HG03064 (cell line): ENCODE data around the gene KCNIP1.

ENCODE experiments used
- ATAC-seq: cut with Tn5 transposase; IDR thresholded peaks from one replicate; pipeline ENCODE4 v1.9.1; 2021; ENCODE audit warnings: low read depth; ENCODE audit not compliant: unreplicated experiment

Gene KCNIP1

DNA sequence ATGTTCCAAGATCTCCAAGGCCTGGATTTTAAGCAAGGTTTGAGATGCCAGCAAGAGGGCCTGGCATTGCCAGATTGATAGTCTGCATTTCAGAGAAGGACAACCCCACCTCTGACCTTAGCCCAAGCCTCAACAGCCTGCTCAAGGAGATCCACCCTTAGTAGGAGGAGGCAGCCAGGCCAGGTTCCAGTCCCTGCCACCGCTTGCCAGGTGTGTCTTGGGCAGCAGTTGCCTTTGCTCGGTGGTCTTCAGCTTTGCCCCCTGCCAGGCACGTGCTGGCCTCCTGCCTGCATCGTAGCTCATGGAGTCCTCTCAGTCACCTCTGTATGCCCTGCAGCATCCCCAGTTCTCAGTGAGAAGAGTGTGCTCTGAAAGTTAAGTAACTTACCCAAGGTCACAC is 134.2 kb downstream of the KCNIP1 start:
- ATAC-seq, result no peak

GRCh38 chr5:170638454-170639220 is 134.8 kb downstream of the KCNIP1 start:
- ATAC-seq, result no peak

- no peak for ATAC-seq
These were observed 135.6 kb downstream of the KCNIP1 start for GRCh38 chr5:170639221-170639925.

DNA sequence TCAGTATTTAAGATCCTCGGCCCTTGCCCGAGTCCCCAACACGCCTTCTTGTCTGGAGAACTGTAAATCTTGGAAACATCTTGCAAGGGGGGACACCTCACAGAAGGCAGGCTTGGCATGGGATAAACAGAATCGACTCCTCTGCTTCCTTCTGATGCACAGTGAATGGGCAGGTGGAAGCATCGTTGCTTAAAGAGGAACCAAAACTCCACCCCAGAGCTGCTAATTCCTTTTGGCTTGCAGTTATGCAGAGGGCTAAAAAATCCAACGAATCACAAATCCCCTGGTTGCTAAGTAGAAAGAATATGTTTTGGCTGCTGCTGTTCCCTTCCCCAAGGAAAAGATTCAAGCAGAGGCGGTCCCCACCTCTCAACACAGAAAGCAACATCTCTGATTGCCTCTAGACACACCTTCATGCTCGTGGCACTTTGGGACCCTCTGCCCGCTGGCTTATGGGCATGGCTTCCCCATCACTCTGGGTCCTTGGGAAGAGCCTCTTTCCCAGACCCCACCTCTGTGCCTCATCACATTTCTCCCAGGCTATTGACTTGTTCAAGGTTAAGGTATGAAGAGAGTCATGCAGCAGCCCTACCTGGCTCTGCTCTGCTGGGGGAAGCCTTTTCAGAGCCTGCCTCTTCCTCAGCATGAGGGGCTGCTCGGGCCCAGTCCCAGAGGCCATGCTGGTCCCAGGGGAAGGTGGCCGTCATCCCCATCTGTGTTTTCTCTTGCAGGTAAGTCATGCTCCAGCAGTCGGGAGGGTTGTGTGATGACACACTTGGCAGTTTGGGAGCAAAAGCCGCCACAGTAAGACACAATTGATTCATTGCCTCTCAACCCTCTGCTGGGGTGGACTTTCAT is 137.1 kb downstream of the KCNIP1 start:
- no peak for ATAC-seq

DNA sequence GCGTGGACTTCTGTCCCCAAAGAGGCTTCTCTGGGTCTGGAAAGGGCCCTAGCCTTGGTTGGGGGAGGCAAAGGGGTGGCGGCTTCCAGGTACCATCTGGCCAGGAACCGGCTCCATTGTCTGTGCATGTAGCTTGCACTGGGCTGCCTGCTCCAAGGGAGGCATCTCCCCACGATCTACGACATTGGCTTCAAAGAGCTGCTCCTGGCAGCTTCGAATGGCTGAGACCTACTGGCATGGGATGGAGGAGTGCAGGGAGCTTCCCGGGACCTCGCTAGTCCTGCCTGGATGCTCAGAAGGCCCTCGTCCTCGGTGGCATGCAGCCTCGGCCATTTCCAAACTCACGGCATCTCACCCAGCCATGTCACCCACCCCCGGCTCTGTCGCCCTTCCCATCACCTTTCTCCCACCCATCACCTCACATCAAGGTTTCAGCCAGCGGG is 137.8 kb downstream of the KCNIP1 start:
- no peak for ATAC-seq

DNA sequence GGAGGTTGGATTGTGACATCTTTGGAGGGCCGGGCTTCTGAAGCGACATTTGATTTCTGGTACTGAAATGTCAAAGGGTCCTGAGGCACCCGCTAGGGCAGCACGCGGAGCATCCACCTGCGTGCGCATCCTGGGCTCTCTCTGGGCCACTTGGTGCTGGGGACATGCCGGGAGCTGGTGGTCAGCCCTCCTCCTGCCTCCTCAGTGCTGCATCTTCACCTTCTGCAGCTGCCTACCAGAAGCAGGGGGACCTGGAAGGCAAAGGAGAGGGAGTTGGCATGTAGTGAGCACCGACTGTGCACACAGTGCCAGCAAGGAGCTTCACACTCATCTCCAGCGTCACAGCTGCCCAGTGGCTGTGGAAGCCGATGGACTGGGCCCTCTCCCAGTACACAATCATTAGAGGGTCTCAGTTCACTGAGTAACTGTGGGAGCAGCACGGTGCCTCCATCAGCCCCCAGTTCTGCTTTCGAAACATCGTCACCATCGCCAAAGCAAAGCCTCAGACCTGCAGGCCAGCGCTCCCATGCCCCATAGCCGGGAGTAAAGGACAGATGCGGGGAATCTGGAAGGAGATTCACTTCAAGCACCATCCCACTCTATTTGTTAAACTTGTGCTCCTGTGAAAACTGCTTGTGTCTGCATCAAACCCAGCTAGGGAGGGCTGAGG is 138.4 kb downstream of the KCNIP1 start:
- ATAC-seq, result no peak

GRCh38 chr5:170642776-170643436 is 139.1 kb downstream of the KCNIP1 start:
- ATAC-seq, result no peak

DNA sequence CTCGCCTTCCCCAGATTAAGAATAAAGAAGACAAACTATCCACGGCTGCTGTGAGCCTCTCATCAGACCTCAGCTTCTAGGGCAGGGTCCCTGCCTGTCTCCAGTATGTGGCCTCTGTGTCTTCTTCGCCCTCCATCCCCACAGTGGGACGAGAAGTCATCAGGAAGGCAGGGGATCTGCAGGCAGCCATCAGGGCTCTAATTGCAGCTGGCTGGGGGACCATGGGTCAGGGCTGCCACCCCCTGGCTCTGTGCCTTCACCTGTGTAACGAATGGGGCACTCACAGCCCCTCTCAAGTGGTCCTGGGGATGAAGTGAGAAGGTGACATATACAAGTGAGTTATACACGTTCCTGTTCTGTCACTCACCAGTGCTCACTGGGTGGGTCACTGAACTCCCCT is 139.8 kb downstream of the KCNIP1 start:
- no peak for ATAC-seq

DNA sequence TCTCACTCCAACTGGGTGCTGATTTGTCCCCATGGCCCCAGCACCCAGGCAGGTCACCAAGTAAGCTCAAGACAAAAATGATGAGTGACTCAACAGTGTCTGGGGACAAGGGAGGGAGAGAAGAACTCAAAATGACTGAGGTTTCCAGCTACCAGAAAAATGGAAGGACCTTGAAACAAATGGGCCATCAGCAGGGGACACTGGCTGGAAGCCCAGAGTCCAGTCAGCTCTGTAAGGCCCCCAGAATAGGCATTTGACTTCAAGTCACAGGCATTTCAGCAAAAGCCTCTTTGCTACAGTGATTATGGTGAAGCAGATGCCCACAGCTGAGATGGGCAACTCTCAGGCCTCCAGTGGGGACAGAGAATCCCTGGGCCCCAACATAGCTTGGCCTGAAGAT is 140.7 kb downstream of the KCNIP1 start:
- no peak for ATAC-seq

- no peak for ATAC-seq
These were observed 144.7 kb downstream of the KCNIP1 start for GRCh38 chr5:170648541-170648940.

DNA sequence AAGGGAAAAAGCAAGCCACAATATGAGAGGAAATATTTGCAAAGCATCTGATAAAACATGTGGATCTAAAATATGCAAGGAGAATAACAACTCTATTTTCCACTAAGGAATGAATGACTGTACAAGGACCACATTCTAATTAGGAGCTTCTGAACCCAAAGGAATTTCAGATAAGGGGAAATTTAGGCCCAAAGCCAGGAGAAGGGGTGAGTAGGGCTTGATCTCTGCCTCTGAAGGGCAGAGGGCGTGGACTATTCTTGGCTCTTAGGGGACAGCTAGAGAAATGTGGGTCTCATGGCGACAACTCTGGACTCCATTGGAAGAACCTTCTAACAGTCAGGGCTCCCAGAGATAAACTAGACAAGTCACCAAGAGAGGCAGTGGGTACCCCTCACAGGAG is 147.0 kb downstream of the KCNIP1 start:
- ATAC-seq, result no peak

DNA sequence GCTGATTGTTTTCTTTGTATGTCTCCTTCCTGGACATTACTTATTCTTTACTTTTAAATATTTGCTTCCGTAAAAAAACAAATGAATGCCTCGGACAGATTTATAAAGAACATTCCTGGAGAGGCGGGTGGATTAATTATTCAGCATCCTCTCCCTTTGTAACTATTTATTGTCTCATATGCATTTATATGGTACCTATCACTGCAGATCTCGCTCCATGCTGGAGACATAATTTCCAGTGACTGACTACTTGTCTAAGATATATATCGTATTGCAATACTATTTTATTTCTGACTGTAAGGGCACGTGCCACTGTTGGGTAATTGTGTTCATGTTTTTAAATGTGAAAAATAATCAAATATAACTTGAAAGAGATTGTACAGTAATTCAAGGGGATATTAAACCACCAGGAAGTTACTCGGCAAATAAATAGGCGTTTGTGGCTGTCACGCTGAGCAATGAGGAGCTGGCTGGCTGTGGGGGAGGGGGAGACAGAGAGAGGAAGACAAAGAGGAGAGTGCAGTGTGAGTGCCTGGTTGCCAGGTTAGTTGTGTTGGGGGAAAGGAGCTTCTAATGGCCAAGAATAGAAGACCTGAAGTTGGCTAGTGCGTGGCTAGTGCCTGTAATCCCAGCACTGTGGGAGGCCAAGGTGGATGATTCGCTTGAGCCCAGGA is 147.9 kb downstream of the KCNIP1 start:
- ATAC-seq, result no peak

DNA sequence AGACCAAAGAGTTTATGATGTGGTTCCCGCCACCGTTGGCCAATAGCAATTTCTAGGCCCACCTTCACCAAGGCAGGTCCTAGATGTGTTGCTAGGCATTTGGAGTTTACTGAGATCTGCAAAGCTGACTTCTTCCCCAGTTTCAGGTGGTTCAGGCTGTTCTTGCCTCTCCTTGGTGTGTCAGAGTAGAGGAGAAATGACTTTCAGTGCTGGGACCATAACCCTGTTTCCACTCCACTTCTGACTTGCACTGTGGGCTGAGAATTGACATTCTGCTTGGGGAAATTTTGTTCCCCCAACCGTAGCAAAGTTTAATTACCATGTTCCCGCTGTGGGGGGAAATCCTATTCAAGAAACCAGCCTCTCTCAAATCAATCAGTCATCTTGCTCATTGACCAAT is 151.7 kb downstream of the KCNIP1 start:
- ATAC-seq, result no peak

DNA sequence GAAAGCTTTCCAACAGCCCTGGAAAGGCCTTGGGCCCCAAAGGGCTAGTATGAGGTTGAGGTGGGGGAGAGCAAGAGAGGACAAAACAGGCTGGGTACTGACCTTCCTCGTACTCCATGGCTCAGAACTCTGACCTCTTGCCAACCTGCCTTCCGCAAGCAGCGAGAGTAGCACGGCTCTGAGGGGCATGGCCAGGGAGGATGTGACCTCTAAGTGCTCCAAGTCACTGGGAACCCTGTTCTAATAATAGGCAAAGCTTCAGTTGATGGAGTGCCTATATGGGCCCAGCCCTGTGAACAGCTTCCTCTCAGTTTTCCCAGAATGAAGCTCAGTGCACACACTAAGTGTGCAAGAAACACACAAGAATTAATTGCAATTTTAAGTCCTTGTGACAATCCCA is 152.1 kb downstream of the KCNIP1 start:
- no peak for ATAC-seq

DNA sequence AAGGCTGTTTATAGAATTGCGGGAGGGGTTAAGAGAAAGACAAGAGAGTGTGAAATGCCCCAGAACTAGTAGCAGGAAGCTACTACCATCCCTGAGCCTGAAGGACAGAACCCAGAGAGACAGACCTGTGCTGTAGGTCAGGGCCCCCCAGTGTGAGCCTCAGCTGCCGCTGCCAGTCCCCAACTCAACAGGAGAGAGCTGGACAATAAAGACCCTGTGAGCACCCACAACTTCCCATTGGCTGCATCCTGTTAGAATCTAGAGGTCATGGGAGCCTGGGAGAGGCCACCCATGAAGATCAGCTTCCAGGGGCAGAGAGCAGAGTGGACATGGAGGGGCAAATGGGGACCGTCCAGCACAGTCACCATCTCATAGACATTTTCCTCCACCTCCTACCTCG is 152.5 kb downstream of the KCNIP1 start:
- no peak for ATAC-seq

DNA sequence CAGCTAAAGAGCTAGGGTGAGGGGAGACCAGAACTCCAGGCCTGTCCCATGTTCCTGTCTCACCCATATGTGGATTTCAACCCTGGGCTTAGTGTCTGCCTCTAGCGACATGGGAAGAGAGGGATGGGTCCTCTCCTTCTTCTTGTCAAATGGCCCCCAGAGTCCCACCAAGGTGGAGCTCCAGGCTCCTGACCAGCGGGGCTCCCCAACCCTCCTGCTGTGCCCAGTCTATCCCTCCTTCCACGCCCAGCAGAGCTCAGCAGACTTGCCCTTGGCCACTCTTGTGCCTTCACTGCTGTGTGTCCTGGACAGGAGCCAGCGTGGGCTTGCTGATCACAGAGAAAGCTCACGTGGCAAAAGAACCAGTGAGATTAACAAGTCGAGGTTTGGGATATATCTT is 156.7 kb downstream of the KCNIP1 start:
- ATAC-seq, result no peak

- ATAC-seq, result no peak
These were observed 159.1 kb downstream of the KCNIP1 start for GRCh38 chr5:170662966-170663365.

GRCh38 chr5:170678811-170679210 is 175.0 kb downstream of the KCNIP1 start:
- no peak for ATAC-seq

DNA sequence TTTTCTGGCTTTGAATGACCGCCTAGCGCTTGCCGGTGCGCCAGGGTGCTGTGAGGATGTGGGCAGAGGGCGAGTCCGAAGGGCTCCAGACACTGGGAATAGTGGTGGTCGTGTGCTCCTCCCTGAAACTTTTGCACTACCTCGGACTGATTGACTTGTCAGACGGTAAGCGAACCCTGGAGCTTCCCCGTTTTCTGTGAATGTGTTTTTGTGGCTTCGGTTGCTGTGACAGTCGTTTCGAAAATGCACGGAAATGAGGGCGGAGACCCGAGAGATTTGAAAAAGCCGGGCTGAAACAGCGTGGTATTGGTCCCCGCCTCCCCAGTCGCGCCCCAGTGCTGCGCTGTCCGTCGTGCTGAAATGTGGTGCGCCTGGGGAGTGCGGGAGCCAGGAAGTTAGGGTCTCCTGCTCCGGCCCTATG is 177.2 kb downstream of the KCNIP1 start:
- no peak for ATAC-seq

- ATAC-seq, result no peak
These were observed 187.8 kb downstream of the KCNIP1 start for GRCh38 chr5:170691657-170692056.
